Small intestine (tissue), 7 donors: ENCODE measurements around the gene TUBGCP6. TPM values are rescaled to one million over a fixed set of nuclear protein-coding genes. Genes with fewer than 3 reads are reported as not detected.
A peak's percentile ranks its signal among the peaks of the same experiment; 100 is the strongest.
"Not testable (repeated sequence)": the region's sequence is repeated elsewhere in the genome, so short reads cannot be mapped to it uniquely, and the experiment has no call there.

Experiments
- DNase-seq, 2 donors: peaks; one replicate each; pipeline versions ENCODE4 v3.0.0 to v3.0.0-alpha.2; 2013
- FAIRE-seq: peaks from 2 replicates; lab custom pipeline; 2012; peaks lifted over from hg19 to GRCh38; lab: Jason Lieb, UNC
- H3K27ac ChIP-seq, 3 donors: one replicate each; pipeline ENCODE4 v1.5.1; 2013; ENCODE audit warnings: low read length in 2 of 3, mild to moderate bottlenecking in 2 of 3, control low read depth in 1 of 3, inconsistent platforms in 1 of 3, low read depth in 1 of 3, moderate library complexity in 1 of 3
- H3K27me3 ChIP-seq, 3 donors: one replicate each; pipeline ENCODE4 v1.6.1; 2013; ENCODE audit warnings: low read length in 3 of 3, inconsistent platforms in 1 of 3; ENCODE audit not compliant: control insufficient read depth in 3 of 3, insufficient read depth in 3 of 3
- H3K36me3 ChIP-seq, 3 donors: one replicate each; pipeline ENCODE4 v1.6.1; 2013; ENCODE audit warnings: low read length in 3 of 3, inconsistent platforms in 1 of 3, low read depth in 1 of 3, mild to moderate bottlenecking in 1 of 3, moderate library complexity in 1 of 3; ENCODE audit not compliant: control insufficient read depth in 3 of 3, insufficient read depth in 2 of 3
- H3K4me1 ChIP-seq, 3 donors: one replicate each; pipeline ENCODE4 v1.6.1; 2013; ENCODE audit warnings: low read length in 2 of 3, inconsistent platforms in 1 of 3, low read depth in 1 of 3, mild to moderate bottlenecking in 1 of 3, moderate library complexity in 1 of 3; ENCODE audit not compliant: control insufficient read depth in 3 of 3, insufficient read depth in 2 of 3
- H3K4me3 ChIP-seq, 3 donors: one replicate each; pipeline ENCODE4 v1.5.1; 2013; ENCODE audit warnings: low read length in 3 of 3, control low read depth in 1 of 3, inconsistent platforms in 1 of 3, low read depth in 1 of 3, mild to moderate bottlenecking in 1 of 3, moderate library complexity in 1 of 3
- H3K9me3 ChIP-seq, 2 donors: one replicate each; pipeline ENCODE4 v1.6.1; 2013; ENCODE audit warnings: low read depth in 1 of 2, low read length in 1 of 2; ENCODE audit not compliant: control insufficient read depth in 2 of 2, insufficient read depth in 1 of 2
- WGBS, 3 donors: extraction: QIAGEN DNeasy Blood & Tissue Kit; methylation state at CpG; one replicate each; pipeline ENCODE4 v1.1.7; 2013; 5-methylcytosine and 5-hydroxymethylcytosine counted together
- polyA plus RNA-seq, 4 donors: library from polyadenylated mRNA; stranded (reverse) in 3 of 4; unstranded in 1 of 4; fragments of 200-250 nt in 3 of 4; fragments of 120-200 nt in 1 of 4; gene quantifications; one replicate each; pipeline versions ENCODE4 v1.2.1 to v1.2.3, GENCODE V29; 2013
- donor health status: healthy with polysubstance abuse.
- donor health status: control.
- donor health status: control.
- donor health status: Bipolar disorder and iron deficiency.
- donor health status: healthy.

The TUBGCP6 gene
- polyA plus RNA-seq, 4 donors, result 23.0 to 55.5 (median 39.7) TPM

- FAIRE-seq (no peak), DNase-seq (peak in 1 of 2 donors; percentile 40)
- H3K9me3 ChIP-seq, result no peaks in the 10 kb centered on the region
- no peak within 1 kb of the TSS for H3K27ac ChIP-seq
- H3K27me3 ChIP-seq, result peaks cover 0 to 23% (median 5%) of the 10 kb centered on the region in 3 donors
- peaks cover 0 to 9% (median 0%) of the 10 kb centered on the region in 3 donors for H3K4me1 ChIP-seq
- H3K36me3 ChIP-seq, result no peaks in the 10 kb centered on the region
- H3K4me3 ChIP-seq, result peak within 1 kb of the TSS in 2 of 3 donors; percentile 8 to 55
- 10 to 28% (median 14%) methylated on average over 42 to 104 of the region's 105 CpGs for WGBS, 3 donors
Observed at GRCh38 chr22:50170453-50171318, 74.1 kb downstream of the TUBGCP6 start, which contains the start of gene PANX2. PANX2 (plus strand) TSS chr22:50170731; CDS start chr22:50170731, 0 bp downstream.

GRCh38 chr22:50169774-50170341 is 75.0 kb downstream of the TUBGCP6 start:
- peak in 1 of 2 donors; percentile 45 for DNase-seq
- Histone ChIP-seq H3K9me3 (no peaks in the 10 kb centered on the region), H3K27ac (no peak overlapping the region), H3K4me1 (peaks cover 0 to 9% (median 0%) of the 10 kb centered on the region in 3 donors), H3K27me3 (peaks cover 0 to 23% (median 5%) of the 10 kb centered on the region in 3 donors), H3K36me3 (no peaks in the 10 kb centered on the region), H3K4me3 (peak overlapping the region in 2 of 3 donors; percentile 8 to 55)
- WGBS, 3 donors, result 0 to 1% (median 1%) methylated on average over 13 to 70 of the region's 70 CpGs
- FAIRE-seq, result no peak

- no peaks in the 10 kb centered on the region for H3K9me3 ChIP-seq
- H3K27me3 ChIP-seq, result peaks cover 0 to 23% (median 5%) of the 10 kb centered on the region in 3 donors
- DNase-seq, result no peak
- peak overlapping the region in 1 of 3 donors; percentile 55 for H3K4me3 ChIP-seq
- H3K36me3 ChIP-seq, result no peaks in the 10 kb centered on the region
- 10 to 16% (median 15%) methylated on average over 25 to 36 of the region's 36 CpGs for WGBS, 3 donors
- peaks cover 0 to 9% (median 0%) of the 10 kb centered on the region in 3 donors for H3K4me1 ChIP-seq
- no peak for FAIRE-seq
- no peak overlapping the region for H3K27ac ChIP-seq
Observed at GRCh38 chr22:50169181-50169759, 75.6 kb downstream of the TUBGCP6 start.

GRCh38 chr22:50168490-50169180 is 76.2 kb downstream of the TUBGCP6 start:
- not testable (repeated sequence) for FAIRE-seq, H3K36me3 ChIP-seq, H3K27ac ChIP-seq, H3K9me3 ChIP-seq, DNase-seq, H3K4me3 ChIP-seq, H3K4me1 ChIP-seq
- WGBS, 3 donors, result 11 to 54% (median 40%) methylated on average over 5 of the region's 5 CpGs
- peaks cover 0 to 23% (median 5%) of the 10 kb centered on the region in 3 donors for H3K27me3 ChIP-seq

GRCh38 chr22:50167689-50168489 is 76.9 kb downstream of the TUBGCP6 start:
- FAIRE-seq, result no peak
- no peaks in the 10 kb centered on the region for H3K36me3 ChIP-seq
- H3K4me1 ChIP-seq, result peaks cover 0 to 9% (median 0%) of the 10 kb centered on the region in 3 donors
- no peak for DNase-seq
- WGBS, 3 donors, result 13 to 49% (median 41%) methylated on average over 11 of the region's 11 CpGs
- H3K4me3 ChIP-seq, result no peak overlapping the region
- H3K27ac ChIP-seq, result no peak overlapping the region
- H3K27me3 ChIP-seq, result peaks cover 0 to 23% (median 5%) of the 10 kb centered on the region in 3 donors
- H3K9me3 ChIP-seq, result no peaks in the 10 kb centered on the region

Other genes starting within 250 kb of the TUBGCP6 start
- under 1 TPM in 3 of 4 donors, not detected in 1; 0.27 to 0.65 (median 0.49) TPM for gene IL17REL, start 232.3 kb downstream of the TUBGCP6 start, polyA plus RNA-seq
- gene TTLL8, start 186.7 kb downstream of the TUBGCP6 start, polyA plus RNA-seq, result not detected
- under 1 TPM in 2 of 4 donors, not detected in 2; 0.03 to 0.32 TPM for gene MLC1, start 159.6 kb downstream of the TUBGCP6 start, polyA plus RNA-seq
- gene MOV10L1, start 155.0 kb downstream of the TUBGCP6 start, polyA plus RNA-seq, result 1 to 10 TPM in 1 of 4 donors, under 1 TPM in 1, not detected in 2; 0.19 to 2.1 TPM
- gene PANX2, start 74.3 kb downstream of the TUBGCP6 start, polyA plus RNA-seq, result under 1 TPM in 2 of 4 donors, not detected in 2; 0.12 to 0.36 TPM
- 10 to 100 TPM; 43.3 to 84.6 (median 66.9) TPM for gene TRABD, start 59.1 kb downstream of the TUBGCP6 start, polyA plus RNA-seq
- 10 to 100 TPM; 23.6 to 94.6 (median 66.5) TPM for gene SELENOO, start 44.0 kb downstream of the TUBGCP6 start, polyA plus RNA-seq
- gene HDAC10, start 6.2 kb upstream of the TUBGCP6 start, polyA plus RNA-seq, result 10 to 100 TPM; 15.9 to 53.1 (median 27.5) TPM
- gene MAPK12, start 16.7 kb upstream of the TUBGCP6 start, polyA plus RNA-seq, result 1 to 10 TPM in 3 of 4 donors, under 1 TPM in 1; 0.45 to 7.1 (median 3.6) TPM
- gene MAPK11, start 25.4 kb upstream of the TUBGCP6 start, polyA plus RNA-seq, result 1 to 10 TPM in 3 of 4 donors, not detected in 1; 2.2 to 7.9 (median 2.4) TPM
- 100 to 1,000 TPM in 2 of 4 donors, 10 to 100 TPM in 2; 70.3 to 179 (median 95.2) TPM for gene PLXNB2, start 62.6 kb upstream of the TUBGCP6 start, polyA plus RNA-seq
- 1 to 10 TPM; 1.9 to 4.5 (median 2.5) TPM for gene DENND6B, start 82.0 kb upstream of the TUBGCP6 start, polyA plus RNA-seq
- 10 to 100 TPM; 28.6 to 41.2 (median 38.8) TPM for gene PPP6R2, start 98.3 kb upstream of the TUBGCP6 start, polyA plus RNA-seq
- 10 to 100 TPM; 27.3 to 43.7 (median 35.4) TPM for gene SBF1, start 230.0 kb upstream of the TUBGCP6 start, polyA plus RNA-seq
- 10 to 100 TPM in 2 of 4 donors, 1 to 10 TPM in 2; 2.2 to 14.7 (median 8.7) TPM for gene ADM2, start 236.5 kb upstream of the TUBGCP6 start, polyA plus RNA-seq
- gene MIOX, start 241.8 kb upstream of the TUBGCP6 start, polyA plus RNA-seq, result under 1 TPM in 2 of 4 donors, not detected in 2; 0.28 to 0.44 TPM